ENCODE results near the gene COL4A4. TPM values are rescaled to one million over a fixed set of nuclear protein-coding genes. Genes with fewer than 3 reads are reported as not detected.

The COL4A4 gene
- total and polyA plus RNA-seq, 2 experiments from 2014 or later = 1.3 to 3.1 TPM

DNA sequence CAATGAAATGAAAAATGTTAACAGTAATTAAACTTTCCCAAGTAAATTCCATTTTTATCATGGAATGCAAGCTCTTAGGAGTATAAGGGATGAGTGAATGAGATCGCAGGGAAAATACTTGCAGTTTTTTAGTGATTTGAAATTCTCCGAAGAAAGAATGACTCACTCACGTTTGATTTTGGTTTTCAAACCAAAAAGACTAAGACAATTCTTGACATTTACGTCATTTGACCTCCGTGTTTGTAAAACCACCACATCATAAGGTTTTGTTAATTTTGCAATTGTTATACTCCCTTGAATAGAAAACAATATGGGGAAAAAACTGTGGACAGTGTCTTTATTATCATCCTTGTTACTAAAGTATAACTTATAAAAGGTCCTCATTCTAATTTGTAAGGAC, 29.4 kb downstream of the COL4A4 start:
- no peak for ATAC-seq
- no peaks in the 10 kb centered on the region for H3K4me1 Mint-ChIP-seq
- H3K9me3 Mint-ChIP-seq = no peaks in the 10 kb centered on the region
- Histone ChIP-seq H3K79me2 (replicated peaks; ENCODE audit: insufficient read depth) (no peaks in the 10 kb centered on the region), H3K27me3 (ENCODE audit: insufficient read depth) (no peaks in the 10 kb centered on the region), H3F3A (replicated peaks; ENCODE audit: low read depth) (no peaks in the 10 kb centered on the region), H3K27ac (ENCODE audit: low read depth) (no peak overlapping the region), H4K20me1 (replicated peaks; ENCODE audit: insufficient read depth) (no peaks in the 10 kb centered on the region), H3K4me2 (no peak overlapping the region), H2AFZ (no peak overlapping the region), H3K36me3 (ENCODE audit: insufficient read depth) (no peaks in the 10 kb centered on the region), H3K4me1 (ENCODE audit: insufficient read depth) (no peaks in the 10 kb centered on the region), H3K9me2 (ENCODE audit: insufficient read depth) (no peaks in the 10 kb centered on the region), H3K4me3 (no peak overlapping the region)
- peaks cover 4% of the 10 kb centered on the region for H3K27me3 Mint-ChIP-seq (ENCODE audit: insufficient read depth, low read depth, poor library complexity)
- TF ChIP-seq CREB1 (CRISPR knock-in tag; IDR thresholded peaks at IDR 0.05; ENCODE audit: low read depth) = no peak
- TF ChIP-seq, protein P1, sequence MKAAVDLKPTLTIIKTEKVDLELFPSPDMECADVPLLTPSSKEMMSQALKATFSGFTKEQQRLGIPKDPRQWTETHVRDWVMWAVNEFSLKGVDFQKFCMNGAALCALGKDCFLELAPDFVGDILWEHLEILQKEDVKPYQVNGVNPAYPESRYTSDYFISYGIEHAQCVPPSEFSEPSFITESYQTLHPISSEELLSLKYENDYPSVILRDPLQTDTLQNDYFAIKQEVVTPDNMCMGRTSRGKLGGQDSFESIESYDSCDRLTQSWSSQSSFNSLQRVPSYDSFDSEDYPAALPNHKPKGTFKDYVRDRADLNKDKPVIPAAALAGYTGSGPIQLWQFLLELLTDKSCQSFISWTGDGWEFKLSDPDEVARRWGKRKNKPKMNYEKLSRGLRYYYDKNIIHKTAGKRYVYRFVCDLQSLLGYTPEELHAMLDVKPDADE (IDR thresholded peaks at IDR 0.05) = no peak
- TF ChIP-seq POLR2AphosphoS5 (IDR thresholded peaks at IDR 0.05; ENCODE audit: low read depth) = no peak
- TF ChIP-seq EZH2 (IDR thresholded peaks at IDR 0.05; ENCODE audit: low read depth, unreplicated experiment) = no peak
- no peak for TF ChIP-seq ZNF114 (CRISPR knock-in tag; IDR thresholded peaks at IDR 0.05)
- no peak for TF ChIP-seq STAT1 (IDR thresholded peaks at IDR 0.05; ENCODE audit: unreplicated experiment)
- TF ChIP-seq, protein P2, sequence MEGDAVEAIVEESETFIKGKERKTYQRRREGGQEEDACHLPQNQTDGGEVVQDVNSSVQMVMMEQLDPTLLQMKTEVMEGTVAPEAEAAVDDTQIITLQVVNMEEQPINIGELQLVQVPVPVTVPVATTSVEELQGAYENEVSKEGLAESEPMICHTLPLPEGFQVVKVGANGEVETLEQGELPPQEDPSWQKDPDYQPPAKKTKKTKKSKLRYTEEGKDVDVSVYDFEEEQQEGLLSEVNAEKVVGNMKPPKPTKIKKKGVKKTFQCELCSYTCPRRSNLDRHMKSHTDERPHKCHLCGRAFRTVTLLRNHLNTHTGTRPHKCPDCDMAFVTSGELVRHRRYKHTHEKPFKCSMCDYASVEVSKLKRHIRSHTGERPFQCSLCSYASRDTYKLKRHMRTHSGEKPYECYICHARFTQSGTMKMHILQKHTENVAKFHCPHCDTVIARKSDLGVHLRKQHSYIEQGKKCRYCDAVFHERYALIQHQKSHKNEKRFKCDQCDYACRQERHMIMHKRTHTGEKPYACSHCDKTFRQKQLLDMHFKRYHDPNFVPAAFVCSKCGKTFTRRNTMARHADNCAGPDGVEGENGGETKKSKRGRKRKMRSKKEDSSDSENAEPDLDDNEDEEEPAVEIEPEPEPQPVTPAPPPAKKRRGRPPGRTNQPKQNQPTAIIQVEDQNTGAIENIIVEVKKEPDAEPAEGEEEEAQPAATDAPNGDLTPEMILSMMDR (conservative IDR thresholded peaks at IDR 0.05; ENCODE audit: low read depth in 2 of 2) = no peak
- no peak for TF ChIP-seq REST (IDR thresholded peaks at IDR 0.05; ENCODE audit: unreplicated experiment)
- TF ChIP-seq NANOG (IDR thresholded peaks at IDR 0.05; ENCODE audit: borderline replicate concordance) = no peak
- no peak for TF ChIP-seq ZNF331 (CRISPR knock-in tag; IDR thresholded peaks at IDR 0.05; ENCODE audit: low read depth)
- TF ChIP-seq EZH2phosphoT487 (IDR thresholded peaks at IDR 0.05; ENCODE audit: unreplicated experiment) = no peak
- no peak for TF ChIP-seq JUNB (IDR thresholded peaks at IDR 0.05; ENCODE audit: unreplicated experiment)
- TF ChIP-seq, protein P3, sequence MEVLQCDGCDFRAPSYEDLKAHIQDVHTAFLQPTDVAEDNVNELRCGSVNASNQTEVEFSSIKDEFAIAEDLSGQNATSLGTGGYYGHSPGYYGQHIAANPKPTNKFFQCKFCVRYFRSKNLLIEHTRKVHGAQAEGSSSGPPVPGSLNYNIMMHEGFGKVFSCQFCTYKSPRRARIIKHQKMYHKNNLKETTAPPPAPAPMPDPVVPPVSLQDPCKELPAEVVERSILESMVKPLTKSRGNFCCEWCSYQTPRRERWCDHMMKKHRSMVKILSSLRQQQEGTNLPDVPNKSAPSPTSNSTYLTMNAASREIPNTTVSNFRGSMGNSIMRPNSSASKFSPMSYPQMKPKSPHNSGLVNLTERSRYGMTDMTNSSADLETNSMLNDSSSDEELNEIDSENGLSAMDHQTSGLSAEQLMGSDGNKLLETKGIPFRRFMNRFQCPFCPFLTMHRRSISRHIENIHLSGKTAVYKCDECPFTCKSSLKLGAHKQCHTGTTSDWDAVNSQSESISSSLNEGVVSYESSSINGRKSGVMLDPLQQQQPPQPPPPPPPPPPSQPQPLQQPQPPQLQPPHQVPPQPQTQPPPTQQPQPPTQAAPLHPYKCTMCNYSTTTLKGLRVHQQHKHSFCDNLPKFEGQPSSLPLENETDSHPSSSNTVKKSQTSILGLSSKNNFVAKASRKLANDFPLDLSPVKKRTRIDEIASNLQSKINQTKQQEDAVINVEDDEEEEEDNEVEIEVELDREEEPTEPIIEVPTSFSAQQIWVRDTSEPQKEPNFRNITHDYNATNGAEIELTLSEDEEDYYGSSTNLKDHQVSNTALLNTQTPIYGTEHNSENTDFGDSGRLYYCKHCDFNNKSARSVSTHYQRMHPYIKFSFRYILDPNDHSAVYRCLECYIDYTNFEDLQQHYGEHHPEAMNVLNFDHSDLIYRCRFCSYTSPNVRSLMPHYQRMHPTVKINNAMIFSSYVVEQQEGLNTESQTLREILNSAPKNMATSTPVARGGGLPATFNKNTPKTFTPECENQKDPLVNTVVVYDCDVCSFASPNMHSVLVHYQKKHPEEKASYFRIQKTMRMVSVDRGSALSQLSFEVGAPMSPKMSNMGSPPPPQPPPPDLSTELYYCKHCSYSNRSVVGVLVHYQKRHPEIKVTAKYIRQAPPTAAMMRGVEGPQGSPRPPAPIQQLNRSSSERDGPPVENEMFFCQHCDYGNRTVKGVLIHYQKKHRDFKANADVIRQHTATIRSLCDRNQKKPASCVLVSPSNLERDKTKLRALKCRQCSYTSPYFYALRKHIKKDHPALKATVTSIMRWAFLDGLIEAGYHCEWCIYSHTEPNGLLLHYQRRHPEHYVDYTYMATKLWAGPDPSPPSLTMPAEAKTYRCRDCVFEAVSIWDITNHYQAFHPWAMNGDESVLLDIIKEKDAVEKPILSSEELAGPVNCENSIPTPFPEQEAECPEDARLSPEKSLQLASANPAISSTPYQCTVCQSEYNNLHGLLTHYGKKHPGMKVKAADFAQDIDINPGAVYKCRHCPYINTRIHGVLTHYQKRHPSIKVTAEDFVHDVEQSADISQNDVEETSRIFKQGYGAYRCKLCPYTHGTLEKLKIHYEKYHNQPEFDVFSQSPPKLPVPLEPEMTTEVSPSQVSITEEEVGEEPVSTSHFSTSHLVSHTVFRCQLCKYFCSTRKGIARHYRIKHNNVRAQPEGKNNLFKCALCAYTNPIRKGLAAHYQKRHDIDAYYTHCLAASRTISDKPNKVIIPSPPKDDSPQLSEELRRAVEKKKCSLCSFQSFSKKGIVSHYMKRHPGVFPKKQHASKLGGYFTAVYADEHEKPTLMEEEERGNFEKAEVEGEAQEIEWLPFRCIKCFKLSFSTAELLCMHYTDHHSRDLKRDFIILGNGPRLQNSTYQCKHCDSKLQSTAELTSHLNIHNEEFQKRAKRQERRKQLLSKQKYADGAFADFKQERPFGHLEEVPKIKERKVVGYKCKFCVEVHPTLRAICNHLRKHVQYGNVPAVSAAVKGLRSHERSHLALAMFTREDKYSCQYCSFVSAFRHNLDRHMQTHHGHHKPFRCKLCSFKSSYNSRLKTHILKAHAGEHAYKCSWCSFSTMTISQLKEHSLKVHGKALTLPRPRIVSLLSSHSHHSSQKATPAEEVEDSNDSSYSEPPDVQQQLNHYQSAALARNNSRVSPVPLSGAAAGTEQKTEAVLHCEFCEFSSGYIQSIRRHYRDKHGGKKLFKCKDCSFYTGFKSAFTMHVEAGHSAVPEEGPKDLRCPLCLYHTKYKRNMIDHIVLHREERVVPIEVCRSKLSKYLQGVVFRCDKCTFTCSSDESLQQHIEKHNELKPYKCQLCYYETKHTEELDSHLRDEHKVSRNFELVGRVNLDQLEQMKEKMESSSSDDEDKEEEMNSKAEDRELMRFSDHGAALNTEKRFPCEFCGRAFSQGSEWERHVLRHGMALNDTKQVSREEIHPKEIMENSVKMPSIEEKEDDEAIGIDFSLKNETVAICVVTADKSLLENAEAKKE (CRISPR knock-in tag; IDR thresholded peaks at IDR 0.05) = no peak
- no peaks in the 10 kb centered on the region for H3K36me3 Mint-ChIP-seq (ENCODE audit: low read depth)
- no peak overlapping the region for H3K4me3 Mint-ChIP-seq
- no peak for DNase-seq (ENCODE audit: low spot score)
- no peak overlapping the region for H3K27ac Mint-ChIP-seq
